HG02852 (cell line): ENCODE results near the gene COX6B2.

Source experiments
- ATAC-seq: cut with Tn5 transposase; IDR thresholded peaks from one replicate; pipeline ENCODE4 v1.9.1; 2021; ENCODE audit warnings: mild to moderate bottlenecking, moderate library complexity; ENCODE audit not compliant: unreplicated experiment

COX6B2 gene

DNA sequence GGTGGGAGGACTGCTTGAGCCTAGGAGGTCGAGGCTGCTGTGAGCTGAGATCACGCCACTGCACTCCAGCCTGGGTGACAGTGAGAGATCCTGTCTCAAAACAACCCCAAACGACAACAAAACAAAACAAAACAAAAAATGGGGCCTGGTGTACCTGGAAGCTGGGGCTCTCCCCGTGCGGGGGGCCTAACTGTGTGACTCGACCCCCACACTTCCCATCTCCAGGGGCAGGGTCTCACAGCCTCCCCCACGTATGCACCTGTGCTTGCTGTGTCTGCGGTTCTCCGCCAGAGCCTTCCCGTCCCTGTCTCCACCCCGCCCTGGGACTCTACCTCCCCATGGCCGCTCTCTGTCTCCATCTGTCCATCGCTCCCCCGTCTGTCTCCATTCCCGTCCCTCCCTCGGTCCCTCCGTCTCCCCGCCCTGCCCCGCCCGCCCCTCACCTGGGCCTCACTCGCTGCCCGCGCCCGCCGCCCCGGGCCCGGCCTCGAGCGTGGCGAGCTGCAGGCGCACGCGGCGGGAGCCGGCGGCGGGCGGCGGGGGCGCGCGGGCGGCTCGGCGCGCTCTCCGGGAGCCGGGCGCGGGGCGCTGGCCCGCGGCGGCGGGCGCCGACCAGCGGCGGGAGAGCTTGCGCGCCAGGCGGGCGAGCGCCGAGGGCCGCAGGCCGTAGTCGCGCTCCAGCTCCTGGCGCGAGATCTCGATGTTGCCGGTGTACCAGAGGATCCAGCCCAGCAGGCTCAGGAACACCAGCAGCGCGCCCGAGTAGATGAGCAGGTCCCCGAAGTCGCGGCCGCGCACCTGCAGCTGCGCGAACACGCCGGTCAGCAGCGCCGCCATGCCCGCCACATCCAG, 29.0 kb upstream of the COX6B2 start:
- ATAC-seq, result no peak

DNA sequence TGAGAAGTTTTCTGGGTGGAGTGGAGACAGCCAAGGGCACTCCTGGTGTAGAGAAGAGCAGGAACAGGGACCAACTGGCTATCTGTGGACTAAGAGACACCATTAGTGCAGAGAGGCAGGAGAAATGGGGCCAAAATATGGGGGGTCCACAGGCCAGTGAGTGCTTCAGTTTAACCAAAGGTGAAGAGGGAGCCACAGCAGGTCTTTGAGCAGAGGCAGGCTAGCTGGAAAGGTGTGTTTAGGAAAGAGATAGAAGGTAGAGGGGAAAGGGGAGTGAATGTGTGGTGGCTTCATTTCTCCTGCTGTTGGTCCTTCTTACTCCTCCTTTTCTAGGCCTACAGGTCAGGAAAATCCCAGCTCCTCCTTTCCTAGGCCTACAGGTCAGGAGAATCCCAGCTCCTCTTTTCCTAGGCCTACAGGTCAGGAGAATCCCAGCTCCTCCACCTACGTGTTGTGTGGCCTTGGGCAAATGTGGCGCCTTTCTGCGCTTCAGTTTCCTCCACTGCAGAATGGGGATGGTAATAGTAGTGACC, 28.1 kb upstream of the COX6B2 start:
- no peak for ATAC-seq

DNA sequence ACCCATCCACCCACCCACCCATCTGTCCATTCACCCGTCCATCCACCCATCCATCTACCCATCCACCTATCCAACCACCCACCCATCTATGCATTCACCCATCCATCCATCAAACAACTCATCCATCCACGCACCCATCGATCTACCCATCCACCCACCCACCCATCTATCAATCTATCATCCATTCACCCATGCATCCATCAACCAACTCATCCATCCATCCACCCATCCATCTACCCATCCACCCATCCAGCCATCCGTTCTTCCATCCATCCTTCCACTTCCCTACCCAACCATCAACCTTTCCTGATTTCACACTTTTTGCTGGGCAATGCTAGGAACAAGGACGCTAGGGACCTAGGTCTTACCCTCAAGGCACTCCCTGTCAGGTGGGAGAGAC, 27.5 kb upstream of the COX6B2 start:
- no peak for ATAC-seq

DNA sequence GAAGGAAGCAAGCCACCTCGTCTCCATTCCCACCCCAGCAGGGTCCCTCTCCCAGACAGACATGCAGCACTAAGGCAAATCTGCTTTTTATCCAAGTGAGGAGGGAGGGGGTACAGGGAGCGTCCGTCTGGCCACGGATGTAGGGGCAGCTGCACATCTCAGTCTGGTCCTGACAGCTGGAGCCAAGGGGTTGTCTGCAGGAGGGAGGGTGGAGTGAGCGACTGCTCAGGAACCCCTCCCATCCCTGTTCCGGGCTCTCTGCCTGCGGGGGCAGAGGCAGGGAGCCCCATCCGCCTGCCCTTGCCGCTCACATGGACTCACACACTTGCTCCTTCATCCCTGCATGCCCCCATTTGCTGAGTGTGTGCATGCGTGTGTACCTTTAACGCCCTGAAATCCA, 24.7 kb upstream of the COX6B2 start:
- no peak for ATAC-seq

DNA sequence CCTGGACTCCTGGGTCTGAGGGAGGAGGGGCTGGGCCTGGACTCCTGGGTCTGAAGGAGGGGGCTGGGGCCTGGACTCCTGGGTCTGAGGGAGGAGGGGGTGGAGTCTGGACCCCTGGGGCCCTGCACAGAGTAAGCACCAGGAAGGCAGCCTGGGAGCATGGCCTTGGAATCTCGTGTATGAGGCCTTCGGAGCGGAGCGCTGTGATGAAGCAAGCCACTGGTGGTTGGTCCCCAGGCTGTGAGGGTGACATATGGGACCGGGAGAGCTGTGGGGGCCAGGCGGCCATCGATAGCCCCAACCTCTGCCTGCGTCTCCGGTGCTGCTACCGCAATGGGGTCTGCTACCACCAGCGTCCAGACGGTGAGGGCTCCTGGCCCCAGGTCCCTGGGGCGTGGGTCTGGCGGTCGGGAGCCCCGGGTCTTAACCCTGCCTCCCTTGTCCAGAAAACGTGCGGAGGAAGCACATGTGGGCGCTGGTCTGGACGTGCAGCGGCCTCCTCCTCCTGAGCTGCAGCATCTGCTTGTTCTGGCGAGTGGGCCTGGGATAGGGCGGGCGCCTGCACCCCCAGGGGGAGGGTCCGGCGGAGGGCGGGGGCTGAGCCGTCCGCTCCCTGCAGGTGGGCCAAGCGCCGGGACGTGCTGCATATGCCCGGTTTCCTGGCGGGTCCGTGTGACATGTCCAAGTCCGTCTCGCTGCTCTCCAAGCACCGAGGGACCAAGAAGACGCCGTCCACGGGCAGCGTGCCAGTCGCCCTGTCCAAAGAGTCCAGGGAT, 23.0 kb upstream of the COX6B2 start:
- no peak for ATAC-seq

DNA sequence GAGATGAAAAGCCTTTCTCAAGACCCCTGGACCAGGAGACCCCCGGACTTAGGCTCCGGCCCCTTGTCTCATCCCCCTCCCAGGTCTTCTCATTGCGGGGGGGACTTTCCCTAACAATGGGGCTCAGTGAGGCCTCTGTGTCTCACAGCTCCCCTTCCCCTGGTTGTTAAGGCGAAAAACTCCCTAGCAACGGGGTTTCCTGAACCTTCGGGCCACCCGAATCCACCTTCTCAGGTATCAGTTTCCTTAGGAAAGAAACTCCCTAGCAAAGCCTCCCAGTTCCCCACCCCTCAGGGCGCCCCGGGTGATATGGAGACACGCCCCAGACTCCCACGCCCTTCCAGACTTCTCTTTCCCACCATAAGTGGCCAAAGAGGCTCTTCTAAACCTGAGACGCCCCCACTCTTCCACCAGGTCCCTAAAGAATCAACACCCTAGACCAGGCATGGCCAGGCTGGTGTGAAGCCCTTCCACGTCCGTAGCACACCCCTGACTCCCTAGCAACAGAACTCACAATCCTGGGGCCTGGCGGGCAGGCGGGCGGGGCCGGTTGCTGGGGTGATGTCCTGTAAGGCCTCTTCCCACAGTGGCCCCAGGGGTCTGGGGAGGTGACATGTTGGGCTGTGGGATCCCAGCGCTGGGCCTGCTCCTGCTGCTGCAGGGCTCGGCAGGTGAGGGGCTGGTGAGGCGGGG, 21.9 kb upstream of the COX6B2 start, which contains the start of gene TMEM190:
Gene TMEM190, plus strand, starts transcription at position 586 of the 693 bp plus-strand sequence. Its CDS starts 28 bp downstream, at position 614.
- ATAC-seq, result no peak

DNA sequence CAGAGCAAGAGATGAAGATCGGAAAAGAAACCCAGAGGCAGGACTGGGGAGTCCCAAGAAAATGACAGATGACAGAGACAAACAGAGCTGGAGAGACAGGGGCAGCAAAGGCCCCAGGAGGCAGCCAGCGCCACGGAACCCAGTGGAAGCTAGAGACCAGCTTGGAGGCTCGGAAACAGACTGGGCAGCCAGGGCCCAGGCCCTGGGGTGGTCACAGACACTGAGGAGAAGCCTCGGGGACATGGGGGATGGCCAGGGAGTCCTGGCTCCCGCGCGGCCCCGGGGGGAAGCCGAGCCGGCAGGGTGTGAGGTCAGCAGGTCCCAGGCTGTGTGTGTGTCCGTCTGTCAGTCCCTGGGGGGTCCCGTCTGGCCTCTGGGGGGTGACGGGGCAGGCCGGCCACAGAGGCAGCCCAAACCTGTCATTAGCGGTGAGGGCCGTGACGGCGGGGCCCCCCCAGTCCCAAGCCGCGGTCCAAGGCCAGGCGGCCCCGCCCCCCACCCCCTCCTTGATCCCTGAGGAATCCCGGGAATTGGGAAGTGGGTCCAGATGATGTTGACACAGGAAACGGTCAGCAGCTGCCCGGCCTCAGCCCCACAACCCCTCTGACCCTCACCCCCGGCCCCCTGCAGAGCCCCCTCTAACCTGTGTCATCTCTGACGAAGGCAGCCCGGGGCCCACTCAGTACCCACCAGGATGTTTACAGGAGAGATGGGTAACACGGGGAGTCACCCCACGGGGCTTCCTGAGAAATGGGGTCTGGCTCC, 19.7 kb upstream of the COX6B2 start:
- no peak for ATAC-seq

DNA sequence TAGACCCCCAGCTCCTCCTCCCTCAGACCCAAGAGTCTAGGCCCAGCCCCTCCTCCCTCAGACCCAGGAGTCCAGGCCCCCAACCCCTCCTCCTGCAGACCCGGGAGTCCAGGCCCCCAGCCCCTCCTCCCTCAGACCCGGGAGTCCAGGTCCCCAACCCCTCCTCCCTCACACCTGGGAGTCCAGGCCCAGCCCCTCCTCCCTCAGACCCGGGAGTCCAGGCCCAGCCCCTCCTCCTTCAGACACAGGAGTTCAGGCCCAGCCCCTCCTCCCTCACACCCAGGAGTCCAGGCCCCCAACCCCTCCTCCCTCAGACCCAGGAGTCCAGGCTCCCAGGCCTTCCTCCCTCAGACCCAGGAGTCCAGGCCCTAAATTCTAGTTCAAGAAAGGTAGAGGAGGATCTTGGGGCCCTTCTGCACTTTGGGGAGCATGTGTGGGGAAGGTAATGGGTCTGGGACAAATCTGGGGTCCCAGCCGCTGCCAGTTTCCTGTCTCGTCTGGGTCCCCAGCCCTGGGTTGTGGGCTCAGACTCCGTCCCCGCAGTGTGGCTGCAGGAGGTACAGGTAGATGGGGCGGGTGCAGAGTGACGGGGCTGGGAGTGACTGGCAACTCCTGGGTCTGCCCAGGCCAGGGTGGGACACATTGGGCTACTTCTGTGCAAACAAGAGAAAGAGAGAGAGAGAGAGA, 18.9 kb upstream of the COX6B2 start:
- no peak for ATAC-seq

DNA sequence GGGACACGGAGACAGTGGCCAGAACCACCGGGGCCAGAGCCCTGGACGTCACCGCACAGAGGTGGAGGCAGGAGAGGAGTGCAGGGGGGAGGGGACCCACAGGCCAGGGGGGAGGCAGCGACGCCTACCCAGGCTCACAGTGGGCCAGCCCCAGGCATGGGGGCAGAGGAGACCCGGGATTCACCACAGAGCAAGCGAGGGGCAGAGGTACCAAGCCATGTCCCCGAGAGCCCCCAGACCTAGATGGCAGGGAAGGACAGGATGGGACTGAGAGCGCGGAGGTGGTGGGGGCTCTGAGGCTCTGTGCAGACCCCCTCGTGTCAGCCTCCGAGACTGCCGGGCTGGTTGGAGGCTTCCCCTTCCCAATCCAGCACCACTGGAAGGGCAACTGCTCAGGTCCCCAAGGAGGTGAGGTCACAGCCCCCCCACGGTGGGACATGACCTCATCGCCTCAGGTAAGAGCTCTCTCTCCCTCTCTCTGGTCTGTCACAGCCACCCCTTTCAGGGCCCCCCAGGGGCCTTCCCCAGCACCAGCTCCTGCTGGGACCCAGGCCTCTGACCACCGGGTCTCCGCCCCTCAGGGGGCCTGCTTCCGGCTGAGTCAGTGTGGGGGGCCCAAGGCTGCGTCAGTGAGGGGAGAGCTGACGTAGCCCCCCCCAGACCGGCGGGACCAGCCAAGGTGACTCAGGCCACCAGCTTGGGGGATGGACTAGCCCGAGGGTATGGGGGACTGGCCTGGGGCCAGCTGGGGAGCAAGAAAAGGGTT, 18.0 kb upstream of the COX6B2 start:
- no peak for ATAC-seq

DNA sequence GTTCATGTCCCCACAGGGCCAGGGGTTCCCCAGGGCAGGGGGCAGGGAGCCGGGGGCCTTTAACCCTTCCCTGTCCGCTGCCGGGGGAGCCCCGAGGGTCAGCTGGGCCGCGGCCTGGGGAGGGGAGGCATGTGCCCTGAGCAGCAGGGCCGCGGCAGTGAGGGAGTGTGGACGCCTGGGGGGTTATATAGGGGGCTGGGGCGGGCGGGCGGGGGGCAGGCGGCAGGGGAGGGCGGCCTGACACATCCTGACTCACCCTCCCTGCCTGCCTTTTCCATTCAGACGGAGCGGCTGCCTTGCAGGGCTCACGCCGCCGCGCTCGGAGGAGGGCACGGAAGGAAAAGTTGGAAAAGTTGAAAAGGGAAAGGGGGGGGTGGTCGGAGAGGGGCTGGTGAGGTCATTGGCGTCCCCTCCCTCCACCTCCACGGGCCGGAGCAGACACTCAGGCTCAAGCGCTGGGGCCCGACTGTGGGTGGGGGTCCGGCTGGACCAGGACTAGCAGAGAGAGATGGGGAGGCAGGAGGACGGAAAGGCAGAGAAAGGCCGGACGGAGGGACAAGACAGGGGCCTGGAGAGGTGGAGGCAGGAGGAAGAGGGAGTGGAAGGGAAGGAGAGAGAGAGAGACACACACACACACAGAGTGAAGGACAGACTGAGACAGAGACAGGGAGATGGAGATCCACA, 15.9 kb upstream of the COX6B2 start, which contains the start of gene IL11:
Gene IL11, minus strand, starts transcription at position 159 of the 684 bp plus-strand sequence. Its CDS starts 153 bp downstream, at position 6.
- ATAC-seq, result no peak

DNA sequence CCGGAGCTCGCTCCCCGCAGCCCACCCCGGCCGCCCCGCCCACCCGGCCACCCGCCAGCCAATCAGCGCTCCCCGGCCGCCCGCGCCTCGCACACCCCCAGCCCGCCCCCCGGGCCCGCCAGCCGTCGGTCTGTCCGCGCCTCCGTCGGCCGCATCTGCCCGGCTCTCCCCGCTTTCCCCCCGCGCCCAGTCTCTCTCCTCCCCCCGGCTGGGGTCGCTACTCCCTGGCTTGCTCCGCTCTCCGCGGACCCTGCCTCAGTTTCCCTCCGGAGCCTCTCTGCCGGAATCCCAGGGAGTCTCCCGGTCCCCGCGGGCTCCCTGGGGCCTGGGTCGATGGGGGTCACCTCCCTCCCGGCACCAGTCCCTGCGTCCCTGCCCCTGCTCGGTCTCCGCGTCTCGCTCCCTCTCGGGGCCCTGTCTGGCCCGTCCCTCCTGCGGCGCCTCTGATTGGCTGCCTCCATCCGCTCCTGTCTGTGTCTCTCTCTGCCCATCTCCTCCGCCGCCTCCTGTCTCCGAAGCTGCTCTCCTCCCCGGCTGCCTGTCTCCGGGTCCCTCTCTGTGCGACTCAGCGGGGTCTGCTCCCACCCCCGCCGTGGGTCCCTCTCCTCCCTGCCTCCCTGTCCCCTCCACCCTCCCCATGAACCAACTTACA, 15.3 kb upstream of the COX6B2 start:
- no peak for ATAC-seq

DNA sequence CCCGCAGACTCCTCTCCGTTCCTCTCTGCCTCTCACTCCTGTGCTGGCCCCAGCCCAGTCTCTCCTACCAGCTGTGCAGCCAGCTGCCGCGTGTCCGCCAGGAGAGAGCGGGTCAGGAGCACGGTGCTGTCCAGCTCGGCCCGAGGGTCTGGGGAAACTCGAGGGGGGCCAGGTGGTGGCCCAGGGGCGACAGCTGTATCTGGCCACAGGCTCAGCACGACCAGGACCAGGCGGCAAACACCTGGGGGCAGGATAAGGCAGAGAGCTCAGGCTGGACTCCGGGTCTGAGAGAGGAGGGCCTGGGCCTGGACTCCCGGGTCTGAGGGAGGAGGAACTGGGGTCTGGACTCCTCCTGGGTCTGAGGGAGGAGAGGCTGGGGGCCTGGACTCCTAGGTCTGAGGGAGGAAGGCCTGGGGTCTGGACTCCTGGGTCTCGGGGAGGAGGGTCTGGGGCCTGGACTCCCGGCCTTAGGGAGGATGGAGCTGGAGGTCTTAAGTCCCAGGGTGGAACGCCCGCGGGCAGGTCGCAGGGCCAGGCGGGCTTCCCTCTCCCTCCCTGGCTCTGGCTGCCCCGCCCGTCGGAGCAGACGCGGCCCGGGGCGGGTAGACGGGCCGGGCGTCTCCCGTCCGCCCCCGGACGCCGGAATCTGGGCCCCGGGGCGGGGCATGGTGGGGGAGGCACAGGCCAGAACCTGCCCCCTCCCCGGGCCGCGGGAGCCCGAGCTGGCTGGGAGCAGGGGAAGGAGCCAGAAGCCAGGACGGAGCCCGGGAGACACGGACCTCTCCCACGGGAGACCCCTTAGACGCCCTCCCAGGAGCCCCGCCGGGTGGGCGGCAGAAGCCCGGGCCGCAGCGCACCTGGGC, 14.4 kb upstream of the COX6B2 start:
- no peak for ATAC-seq

DNA sequence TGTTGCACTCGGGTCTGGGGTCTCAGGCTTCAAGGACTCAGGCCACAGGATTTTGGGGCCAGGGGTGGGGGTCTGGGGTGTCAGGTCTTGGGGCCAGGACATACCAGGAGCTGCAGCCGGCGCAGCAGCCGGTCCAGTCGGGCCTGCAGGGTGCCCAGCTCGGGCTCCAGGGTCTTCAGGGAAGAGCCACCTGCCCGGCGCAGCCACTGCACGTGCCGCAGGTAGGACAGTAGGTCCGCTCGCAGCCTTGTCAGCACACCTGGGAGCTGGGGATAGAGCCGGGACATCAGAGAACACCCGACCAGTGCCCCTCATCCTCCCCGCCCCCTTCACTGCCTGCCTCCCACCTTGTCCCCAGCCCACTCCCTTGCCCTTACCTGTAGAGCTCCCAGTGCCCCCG, 13.6 kb upstream of the COX6B2 start:
- ATAC-seq, result no peak

DNA sequence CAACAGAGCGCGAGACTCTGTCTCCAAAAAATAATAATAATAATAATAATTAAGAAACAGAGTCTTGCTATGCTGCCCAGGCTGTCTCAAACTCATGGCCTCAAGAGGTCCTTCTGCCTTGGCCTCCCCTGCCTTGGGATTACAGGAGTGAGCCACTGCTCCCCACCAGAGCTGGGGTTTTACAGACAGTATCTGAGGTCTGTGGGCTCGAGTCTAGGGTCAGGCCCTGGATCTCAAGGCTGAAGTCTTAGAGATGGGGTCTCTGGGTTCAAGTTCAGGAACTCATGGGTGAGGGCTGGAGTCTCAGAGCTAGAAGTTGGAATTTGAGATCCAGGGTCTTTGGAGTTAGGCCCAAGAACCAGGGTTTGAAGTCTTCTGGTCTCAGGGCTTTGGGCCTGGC, 12.3 kb upstream of the COX6B2 start:
- ATAC-seq, result no peak

DNA sequence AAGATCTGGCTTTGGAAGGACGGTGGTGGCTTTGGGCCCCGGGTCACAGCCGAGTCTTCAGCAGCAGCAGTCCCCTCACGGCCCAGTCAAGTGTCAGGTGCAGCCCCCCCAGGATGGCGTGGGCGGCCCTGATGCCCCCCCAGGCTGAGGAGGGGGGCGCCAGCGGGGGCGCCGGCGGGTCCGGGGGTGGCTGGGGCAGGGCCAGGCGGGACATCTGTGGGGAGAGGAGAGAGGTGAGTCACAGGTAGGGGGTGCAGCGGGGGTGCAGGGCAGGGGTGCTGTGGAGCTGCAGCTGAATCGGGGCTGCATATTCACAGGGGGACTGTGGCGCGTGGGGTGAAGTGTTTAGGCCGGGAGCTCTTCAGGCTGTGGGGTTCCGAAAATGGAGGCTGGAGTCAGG, 11.4 kb upstream of the COX6B2 start:
- no peak for ATAC-seq

DNA sequence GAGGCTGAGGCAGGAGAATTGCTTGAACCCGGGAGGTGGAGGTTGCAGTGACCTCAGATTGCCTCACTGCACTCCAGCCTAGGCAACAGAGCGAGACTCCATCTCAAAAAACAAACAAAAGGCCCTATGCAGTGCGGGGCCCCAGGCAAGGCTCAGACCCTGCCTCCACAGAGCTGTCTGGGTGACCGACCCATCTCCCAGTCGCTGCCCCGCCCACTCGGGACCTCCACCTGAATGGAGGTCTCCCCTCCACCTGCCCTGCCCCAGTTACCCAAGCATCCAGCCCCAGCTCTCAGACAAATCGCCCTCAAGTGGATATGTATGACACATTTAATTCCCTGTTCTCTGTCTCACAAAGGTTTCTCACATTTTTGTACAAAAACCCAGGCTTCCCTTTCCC, 10.7 kb upstream of the COX6B2 start:
- no peak for ATAC-seq
